Measurements from ENCODE around the gene HOXD1.

HOXD1 gene

DNA sequence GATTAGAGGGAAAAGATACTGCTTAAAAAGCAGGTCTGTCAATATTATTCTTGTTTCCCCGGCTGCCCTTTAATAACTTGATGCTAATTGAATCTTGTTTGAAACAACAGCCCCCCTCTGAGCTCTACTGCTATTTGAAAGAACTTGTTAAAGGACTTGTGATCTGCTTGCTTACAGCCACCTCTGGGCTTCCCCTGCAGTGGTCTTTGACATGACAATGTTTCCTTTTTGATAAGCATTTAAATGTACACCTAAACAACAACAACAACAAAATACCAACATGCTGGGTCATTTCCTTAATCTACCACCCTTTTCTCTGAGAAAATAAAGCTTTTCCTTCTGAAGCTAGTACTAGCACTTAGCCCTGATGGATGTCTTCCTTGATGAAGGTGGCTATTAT, 3.9 kb downstream of the HOXD1 start:
- peaks cover 59% of the 10 kb centered on the region for H3K27me3 Mint-ChIP-seq (ENCODE audit: low read depth)
- TF ChIP-seq, protein P1, sequence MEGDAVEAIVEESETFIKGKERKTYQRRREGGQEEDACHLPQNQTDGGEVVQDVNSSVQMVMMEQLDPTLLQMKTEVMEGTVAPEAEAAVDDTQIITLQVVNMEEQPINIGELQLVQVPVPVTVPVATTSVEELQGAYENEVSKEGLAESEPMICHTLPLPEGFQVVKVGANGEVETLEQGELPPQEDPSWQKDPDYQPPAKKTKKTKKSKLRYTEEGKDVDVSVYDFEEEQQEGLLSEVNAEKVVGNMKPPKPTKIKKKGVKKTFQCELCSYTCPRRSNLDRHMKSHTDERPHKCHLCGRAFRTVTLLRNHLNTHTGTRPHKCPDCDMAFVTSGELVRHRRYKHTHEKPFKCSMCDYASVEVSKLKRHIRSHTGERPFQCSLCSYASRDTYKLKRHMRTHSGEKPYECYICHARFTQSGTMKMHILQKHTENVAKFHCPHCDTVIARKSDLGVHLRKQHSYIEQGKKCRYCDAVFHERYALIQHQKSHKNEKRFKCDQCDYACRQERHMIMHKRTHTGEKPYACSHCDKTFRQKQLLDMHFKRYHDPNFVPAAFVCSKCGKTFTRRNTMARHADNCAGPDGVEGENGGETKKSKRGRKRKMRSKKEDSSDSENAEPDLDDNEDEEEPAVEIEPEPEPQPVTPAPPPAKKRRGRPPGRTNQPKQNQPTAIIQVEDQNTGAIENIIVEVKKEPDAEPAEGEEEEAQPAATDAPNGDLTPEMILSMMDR (IDR thresholded peaks at IDR 0.05; ENCODE audit: unreplicated experiment in 3 of 3): no peak
- peak overlapping the region; percentile 7 to 36 (median 13) for H3K4me3 Mint-ChIP-seq

DNA sequence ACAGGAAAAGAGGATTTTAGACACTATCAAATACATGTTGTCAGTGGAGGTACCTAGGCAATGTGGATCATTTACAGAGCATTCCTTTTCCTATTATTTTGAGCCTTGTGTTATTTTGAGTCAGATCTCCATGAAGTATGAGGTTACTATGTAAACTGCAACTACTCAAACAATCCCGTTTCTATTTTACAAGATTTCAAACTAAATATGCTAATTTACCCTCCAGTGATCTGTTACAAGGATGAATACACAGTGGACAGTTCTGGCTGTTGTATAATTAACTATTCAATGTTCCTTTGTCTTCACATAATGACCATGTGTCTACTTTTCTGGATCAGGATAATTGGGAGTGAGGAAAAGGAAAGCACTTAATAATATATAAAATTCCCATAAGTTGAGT, 4.6 kb downstream of the HOXD1 start:
- Mint-ChIP-seq H3K36me3 (ENCODE audit: low read depth) (no peaks in the 10 kb centered on the region), H3K4me3 (peak overlapping the region in 1 of 3 experiments; percentile 23)

More for the DNA sequence above, 3.9 kb downstream of the HOXD1 start:
- Mint-ChIP-seq H3K4me1 (peaks cover 16% of the 10 kb centered on the region), H3K9me3 (no peaks in the 10 kb centered on the region), H3K36me3 (ENCODE audit: low read depth) (no peaks in the 10 kb centered on the region), H3K27ac (peak overlapping the region; percentile 2 to 68 (median 41))

DNA sequence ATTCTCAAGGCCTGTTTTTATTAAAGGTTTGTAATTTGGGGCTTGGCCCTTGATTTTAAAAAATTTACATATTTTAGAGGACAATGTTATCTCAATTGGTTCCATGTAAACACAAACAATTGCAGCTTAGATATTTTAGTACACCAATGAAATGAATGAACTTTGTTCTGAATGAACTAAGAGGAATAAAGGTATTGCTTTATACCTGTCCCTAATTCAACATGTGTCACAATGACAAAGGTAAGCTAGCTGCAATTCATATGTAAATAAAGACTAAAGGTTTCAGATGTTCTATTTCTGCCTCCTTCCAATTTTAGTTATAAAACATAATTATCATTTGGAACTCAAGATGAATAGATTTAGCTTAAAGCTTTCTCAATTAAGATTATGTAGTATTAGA, 11.4 kb downstream of the HOXD1 start:
- no peaks in the 10 kb centered on the region for H3K9me3 Mint-ChIP-seq
- no peak overlapping the region for H3K27ac Mint-ChIP-seq

More for the DNA sequence above, 4.6 kb downstream of the HOXD1 start:
- peak overlapping the region; percentile 2 to 70 (median 68) for H3K27ac Mint-ChIP-seq
- peaks cover 52% of the 10 kb centered on the region for H3K27me3 Mint-ChIP-seq (ENCODE audit: low read depth)
- peaks cover 9% of the 10 kb centered on the region for H3K4me1 Mint-ChIP-seq
- no peaks in the 10 kb centered on the region for H3K9me3 Mint-ChIP-seq
- TF ChIP-seq, protein P1 (IDR thresholded peaks at IDR 0.05; ENCODE audit: unreplicated experiment in 3 of 3): no peak

GRCh38 chr2:176200971-176201370, 12.5 kb downstream of the HOXD1 start:
- H3K4me1 Mint-ChIP-seq: no peaks in the 10 kb centered on the region

More for the DNA sequence above, 11.4 kb downstream of the HOXD1 start:
- peaks cover 18% of the 10 kb centered on the region for H3K27me3 Mint-ChIP-seq (ENCODE audit: low read depth)
- TF ChIP-seq, protein P1 (IDR thresholded peaks at IDR 0.05; ENCODE audit: unreplicated experiment in 3 of 3): no peak
- H3K36me3 Mint-ChIP-seq (ENCODE audit: low read depth): no peaks in the 10 kb centered on the region
- no peak overlapping the region for H3K4me3 Mint-ChIP-seq
- H3K4me1 Mint-ChIP-seq: no peaks in the 10 kb centered on the region

DNA sequence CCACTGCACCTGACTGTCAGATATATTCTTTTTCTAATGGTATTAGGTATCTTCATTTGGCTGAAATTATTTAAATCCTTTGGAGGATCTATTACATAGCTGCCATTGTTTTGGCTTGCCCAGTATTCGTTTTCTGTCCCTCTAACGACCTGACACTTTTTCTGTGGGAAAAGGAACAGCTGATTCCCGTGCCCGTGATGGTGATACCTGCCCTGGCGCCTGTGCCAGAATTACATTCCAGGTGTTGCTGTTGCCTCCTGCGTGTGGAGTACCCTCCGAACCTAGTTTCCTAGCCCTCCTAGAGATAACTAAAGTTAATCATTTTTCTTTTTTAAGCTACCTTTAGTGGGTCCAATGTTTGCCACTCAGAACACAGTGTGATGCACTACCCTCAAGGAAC, 14.0 kb downstream of the HOXD1 start:
- Mint-ChIP-seq H3K4me3 (no peak overlapping the region), H3K4me1 (no peaks in the 10 kb centered on the region), H3K27ac (no peak overlapping the region), H3K9me3 (no peaks in the 10 kb centered on the region), H3K36me3 (ENCODE audit: low read depth) (no peaks in the 10 kb centered on the region), H3K27me3 (ENCODE audit: low read depth) (peaks cover 10% of the 10 kb centered on the region)
- TF ChIP-seq, protein P1 (IDR thresholded peaks at IDR 0.05; ENCODE audit: unreplicated experiment in 3 of 3): no peak

More at GRCh38 chr2:176200971-176201370, 12.5 kb downstream of the HOXD1 start:
- Mint-ChIP-seq H3K4me3 (no peak overlapping the region), H3K9me3 (no peaks in the 10 kb centered on the region), H3K27ac (no peak overlapping the region), H3K36me3 (ENCODE audit: low read depth) (no peaks in the 10 kb centered on the region), H3K27me3 (ENCODE audit: low read depth) (peaks cover 17% of the 10 kb centered on the region)
- TF ChIP-seq, protein P1 (IDR thresholded peaks at IDR 0.05; ENCODE audit: unreplicated experiment in 3 of 3): no peak

DNA sequence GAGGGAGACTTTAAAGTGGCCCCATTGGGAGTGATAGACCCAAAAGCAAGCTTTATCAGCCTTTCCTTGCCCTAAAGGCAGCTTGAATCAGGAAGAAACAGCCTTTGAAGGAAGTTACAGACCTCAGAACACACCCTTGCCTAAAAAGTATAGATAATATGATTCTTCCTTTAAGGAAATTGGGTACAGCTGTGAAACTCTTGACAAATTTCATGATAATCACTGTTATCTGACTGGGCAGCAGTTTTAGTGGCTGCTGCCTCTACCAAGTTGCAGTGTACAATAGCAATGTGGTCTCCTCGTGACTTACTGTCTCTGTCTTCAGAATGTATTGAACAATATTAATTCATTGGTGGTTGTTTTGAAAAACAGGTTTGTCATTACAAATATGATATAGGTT, 16.7 kb downstream of the HOXD1 start:
- H3K36me3 Mint-ChIP-seq (ENCODE audit: low read depth): no peaks in the 10 kb centered on the region

More for the DNA sequence above, 16.7 kb downstream of the HOXD1 start:
- Mint-ChIP-seq H3K4me3 (no peak overlapping the region), H3K9me3 (no peaks in the 10 kb centered on the region), H3K27me3 (ENCODE audit: low read depth) (peaks cover 7% of the 10 kb centered on the region), H3K4me1 (no peaks in the 10 kb centered on the region), H3K27ac (no peak overlapping the region)
- TF ChIP-seq, protein P1 (IDR thresholded peaks at IDR 0.05; ENCODE audit: unreplicated experiment in 3 of 3): no peak
